Measurements from ENCODE around the gene ATF2. TPM values are rescaled to one million over a fixed set of nuclear protein-coding genes. Genes with fewer than 3 reads are reported as not detected.

Gene ATF2
- total and polyA plus RNA-seq, 9 of the 15 experiments (the other 6 are each of a cell fraction or from before 2014, with no cell fraction given) = 24.2 to 111 (median 45.9) TPM

GRCh38 chr2:175181104-175181876 is 13.3 kb upstream of the ATF2 start, which contains the start of gene ATP5MC3 (continued):
- TF ChIP-seq HNRNPLL (IDR thresholded peaks at IDR 0.05; ENCODE audit: low read depth, low read length, poor library complexity, severe bottlenecking) (no peak), C11orf30 (IDR thresholded peaks at IDR 0.05; ENCODE audit: low read depth) (peak; percentile 38; the same call in 1 of the 2 replicates), NONO (IDR thresholded peaks at IDR 0.05; ENCODE audit: low read depth in 2 of 2, low read length in 1 of 2) (no peak; a peak in 1 of 4 replicates), DNMT1 (IDR thresholded peaks at IDR 0.05) (no peak), PTBP1 (IDR thresholded peaks at IDR 0.05; ENCODE audit: low read depth, low read length) (no peak), ARID2 (IDR thresholded peaks at IDR 0.05) (no peak), CAMTA2 (CRISPR knock-in tag; conservative IDR thresholded peaks at IDR 0.05) (no peak), SMC3 (conservative IDR thresholded peaks at IDR 0.05; ENCODE audit: insufficient read depth, low read depth, low read length) (no peak), RB1 (IDR thresholded peaks at IDR 0.05; ENCODE audit: low read depth) (peak; percentile 64; the same call in 1 of the 2 replicates), CEBPG (CRISPR knock-in tag; IDR thresholded peaks at IDR 0.05) (0 out of 2 replicates have a peak, but pooled peaks have one; percentile 53), CEBPG (tag; conservative IDR thresholded peaks at IDR 0.05 in 1 of 2, IDR thresholded peaks at IDR 0.05 in 1 of 2) (no peak; a peak in 1 of 4 replicates), HMGN3 (IDR thresholded peaks at IDR 0.05; ENCODE audit: borderline replicate concordance, extremely low read depth, insufficient read length, low read depth, low read length) (peak; percentile 55), NKRF (IDR thresholded peaks at IDR 0.05; ENCODE audit: borderline replicate concordance) (peak; percentile 68), TARDBP (IDR thresholded peaks at IDR 0.05) (peak; percentile 63; the same call in 1 of the 2 replicates), FIP1L1 (IDR thresholded peaks at IDR 0.05; ENCODE audit: low read depth, low read length, poor library complexity, severe bottlenecking) (peak; percentile 78), KAT2B (IDR thresholded peaks at IDR 0.05; ENCODE audit: low read depth, low read length) (no peak), REST (IDR thresholded peaks at IDR 0.05; ENCODE audit: borderline replicate concordance) (no peak), REST (CRISPR knock-in tag; IDR thresholded peaks at IDR 0.05; ENCODE audit: low read depth) (peak; percentile 71; the same call in 1 of the 2 replicates), ZNF165 (CRISPR knock-in tag; IDR thresholded peaks at IDR 0.05; ENCODE audit: borderline replicate concordance) (no peak)
